CD4-positive, alpha-beta T cell (primary cell): ENCODE measurements around the gene LIPT1. TPM values are rescaled to one million over a fixed set of nuclear protein-coding genes. Genes with fewer than 3 reads are reported as not detected.

Source experiments
- ATAC-seq: fragments of 200-7000 bp; cut with Tn5 transposase; one replicate; pipeline ENCODE4 v1.10.0; 2022; ENCODE audit warnings: mild to moderate bottlenecking; ENCODE audit not compliant: poor library complexity
- CTCF ChIA-PET: fragments of 350-600 bp; sonication (Branson Sonifier 250); formaldehyde crosslinking; loops from one replicate; lab custom pipeline; 2021; ENCODE audit warnings: antibody characterized with exemption, inconsistent platforms; lab: Charles Lee
- POLR2A ChIA-PET: fragments of 350-600 bp; sonication (Branson Sonifier 250); formaldehyde crosslinking; loops from one replicate; lab custom pipeline; 2021; ENCODE audit warnings: antibody characterized with exemption, inconsistent platforms; lab: Charles Lee
- DNase-seq, 14 experiments: peaks; one replicate each; pipeline ENCODE4 v3.0.0-alpha.2; 2013 to 2020; ENCODE audit warnings: mixed read lengths in 2 of 14
- H3K27ac ChIP-seq, 2 donors: one replicate each; pipeline versions ENCODE4 v1.5.1 to v1.7.0; 2013; ENCODE audit warnings: low read length in 2 of 2, low read depth in 1 of 2, mild to moderate bottlenecking in 1 of 2
- H3K27me3 ChIP-seq, 2 experiments: 1 replicate in 1 of 2; 2 replicates in 1 of 2; pipeline versions ENCODE4 v1.6.1 to v1.7.0; 2013; ENCODE audit warnings: low read length in 2 of 2, control low read depth in 1 of 2, mild to moderate bottlenecking in 1 of 2, moderate library complexity in 1 of 2; ENCODE audit not compliant: insufficient read depth in 2 of 2, control insufficient read depth in 1 of 2
- H3K36me3 ChIP-seq: one replicate; pipeline ENCODE4 v1.6.1; 2013; ENCODE audit warnings: low read length, control low read depth; ENCODE audit not compliant: insufficient read depth
- H3K4me1 ChIP-seq: one replicate; pipeline ENCODE4 v1.6.1; 2013; ENCODE audit warnings: low read length, control low read depth; ENCODE audit not compliant: insufficient read depth
- H3K4me3 ChIP-seq: one replicate; pipeline ENCODE4 v1.5.1; 2013; ENCODE audit warnings: mild to moderate bottlenecking, low read length, moderate library complexity
- H3K9me3 ChIP-seq, 2 experiments: 1 replicate in 1 of 2; 2 replicates in 1 of 2; pipeline versions ENCODE4 v1.6.1 to v1.7.0; 2013; ENCODE audit warnings: low read length in 2 of 2, mild to moderate bottlenecking in 2 of 2, control low read depth in 1 of 2, moderate library complexity in 1 of 2; ENCODE audit not compliant: control insufficient read depth in 1 of 2, insufficient read depth in 1 of 2
- H3K27ac Mint-ChIP-seq: one replicate; pipeline ENCODE4 v1.8.0; 2020; ENCODE audit warnings: mixed read lengths
- H3K27me3 Mint-ChIP-seq: one replicate; pipeline ENCODE4 v1.8.0; 2021; ENCODE audit warnings: mixed read lengths
- H3K36me3 Mint-ChIP-seq: one replicate; pipeline ENCODE4 v1.8.0; 2021; ENCODE audit warnings: low read depth, mixed read lengths
- H3K4me1 Mint-ChIP-seq: one replicate; pipeline ENCODE4 v1.8.0; 2021; ENCODE audit warnings: low read depth, mixed read lengths
- H3K4me3 Mint-ChIP-seq: one replicate; pipeline ENCODE4 v1.8.0; 2020; ENCODE audit warnings: mild to moderate bottlenecking, mixed read lengths
- H3K9me3 Mint-ChIP-seq: one replicate; pipeline ENCODE4 v1.8.0; 2020; ENCODE audit warnings: mixed read lengths
- CTCF ChIP-seq: fragments of 200-600 bp; IDR thresholded peaks from one replicate; pipeline ENCODE4 v1.8.0; 2022; ENCODE audit warnings: antibody characterized with exemption, mild to moderate bottlenecking
- intact Hi-C, 2 experiments: fragments of 100-400 bp; cut with DNase I in 1 of 2; cut with micrococcal nuclease in 1 of 2; formaldehyde crosslinking; loops; one replicate each; pipeline versions ENCODE4 v1.15.1 to v1.9.0; 2023 to 2025; cut with DNase I, micrococcal nuclease
- total RNA-seq, 174 experiments: library from RNA in 2 of 174; stranded (reverse) in 2 of 174; gene quantifications; one replicate each; pipeline ENCODE4 v1.2.3 and lab custom pipeline; 2021 to 2026

Gene LIPT1
- total RNA-seq, 2 experiments from 2014 or later = 12.5 to 13.3 TPM

- H3K4me1 Mint-ChIP-seq = peaks cover 43% of the 10 kb centered on the region
- Histone ChIP-seq H3K4me1 (peaks cover 21% of the 10 kb centered on the region), H3K36me3 (peaks cover 28% of the 10 kb centered on the region), H3K9me3 (no peaks in the 10 kb centered on the region), H3K27ac (no peak overlapping the region), H3K27me3 (no peaks in the 10 kb centered on the region), H3K4me3 (no peak overlapping the region)
- peak overlapping the region; percentile 67 for H3K27ac Mint-ChIP-seq
- TF ChIP-seq CTCF = no peak
- DNase-seq (no peak), ATAC-seq (no peak)
- H3K36me3 Mint-ChIP-seq = peaks cover 73% of the 10 kb centered on the region
- peak overlapping the region; percentile 82 for H3K4me3 Mint-ChIP-seq
- intact Hi-C loops = loop anchor here (5.0 to 10.0 kb wide), 5 partner anchors 324 to 1164 kb away; partner anchors contain the start of genes COA5 (in 1 of the 2), REV1 (in 1 of the 2), TMEM131 (in 1 of the 2) and UNC50 (in 1 of the 2)
- CTCF ChIA-PET = interaction anchor here (1.5 kb wide), 2 partner anchors 21 to 92 kb away, joined by 3 to 6 read pairs; no protein-coding TSS in a partner anchor
- no peaks in the 10 kb centered on the region for H3K27me3 Mint-ChIP-seq
- POLR2A ChIA-PET = interaction anchor here (1.0 to 1.6 kb wide), 2 partner anchors 8 to 22 kb away, joined by 4 to 6 read pairs; no protein-coding TSS in a partner anchor
- H3K9me3 Mint-ChIP-seq = no peaks in the 10 kb centered on the region
These were observed 3.8 kb downstream of the LIPT1 start for GRCh38 chr2:99158599-99158998.

GRCh38 chr2:99159594-99159993, 4.8 kb downstream of the LIPT1 start:
- Histone ChIP-seq H3K27me3 (no peaks in the 10 kb centered on the region), H3K4me1 (peaks cover 12% of the 10 kb centered on the region), H3K9me3 (no peaks in the 10 kb centered on the region), H3K36me3 (peaks cover 28% of the 10 kb centered on the region), H3K27ac (no peak overlapping the region), H3K4me3 (no peak overlapping the region)
- no peak for TF ChIP-seq CTCF
- no peak for DNase-seq
- Mint-ChIP-seq H3K4me1 (peaks cover 43% of the 10 kb centered on the region), H3K4me3 (peak overlapping the region; percentile 26), H3K27ac (peak overlapping the region; percentile 68), H3K36me3 (peaks cover 74% of the 10 kb centered on the region), H3K27me3 (no peaks in the 10 kb centered on the region), H3K9me3 (no peaks in the 10 kb centered on the region)
- ChIA-PET POLR2A (no interaction called here), CTCF (no interaction called here)
- intact Hi-C loops = loop anchor here (5.0 to 10.0 kb wide), 5 partner anchors 325 to 1165 kb away; partner anchors contain the start of genes COA5 (in 1 of the 2), REV1 (in 1 of the 2), TMEM131 (in 1 of the 2) and UNC50 (in 1 of the 2)
- ATAC-seq = no peak

- H3K4me1 Mint-ChIP-seq = no peaks in the 10 kb centered on the region
- no peaks in the 10 kb centered on the region for H3K27me3 Mint-ChIP-seq
- Histone ChIP-seq H3K27me3 (no peaks in the 10 kb centered on the region), H3K9me3 (no peaks in the 10 kb centered on the region), H3K4me1 (no peaks in the 10 kb centered on the region), H3K36me3 (peaks cover 62% of the 10 kb centered on the region), H3K4me3 (no peak overlapping the region), H3K27ac (no peak overlapping the region)
- peaks cover 83% of the 10 kb centered on the region for H3K36me3 Mint-ChIP-seq
- peak overlapping the region; percentile 61 for H3K27ac Mint-ChIP-seq
- intact Hi-C loops = no loop called here
- CTCF ChIA-PET = no interaction called here
- H3K4me3 Mint-ChIP-seq = no peak overlapping the region
- POLR2A ChIA-PET = interaction anchor here (0.8 to 1.7 kb wide), 3 partner anchors 8 to 52 kb away, joined by 3 to 7 read pairs (median 4); partner anchors contain the start of genes LIPT1 and TSGA10
- H3K9me3 Mint-ChIP-seq = no peaks in the 10 kb centered on the region
- ATAC-seq = no peak
- TF ChIP-seq CTCF = no peak
- no peak for DNase-seq
These were observed 11.5 kb downstream of the LIPT1 start for GRCh38 chr2:99166218-99166617.
